Hepatic stellate cell (primary cell): Measurements from ENCODE around the gene MAGI2.
A peak's percentile ranks its signal among the peaks of the same experiment; 100 is the strongest.

Experiments used
- DNase-seq: peaks from one replicate; pipeline ENCODE4 v3.0.0; 2011; ENCODE audit warnings: low spot score

The MAGI2 gene

DNA sequence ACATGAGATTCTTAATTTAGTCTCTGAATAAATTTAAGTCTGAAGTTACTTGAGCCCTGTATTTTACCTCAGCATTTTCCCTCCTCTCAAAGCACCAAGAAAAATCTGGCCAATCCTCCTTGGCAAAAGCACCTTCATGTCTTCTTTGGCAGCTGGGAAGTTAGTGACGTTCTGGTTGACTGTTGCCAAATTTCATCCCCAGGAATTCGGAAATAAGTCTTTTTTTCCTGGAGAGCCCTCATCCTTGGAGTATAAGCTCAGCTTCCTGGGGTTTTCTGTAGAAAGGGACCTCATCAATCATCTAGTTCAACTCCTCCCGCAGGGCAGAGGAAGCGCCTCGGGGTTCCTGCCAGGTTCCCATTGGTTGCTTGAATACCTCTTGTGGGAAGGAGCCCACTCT lies 1277.3 kb downstream of the MAGI2 start:
- peak; percentile 14 for DNase-seq

DNA sequence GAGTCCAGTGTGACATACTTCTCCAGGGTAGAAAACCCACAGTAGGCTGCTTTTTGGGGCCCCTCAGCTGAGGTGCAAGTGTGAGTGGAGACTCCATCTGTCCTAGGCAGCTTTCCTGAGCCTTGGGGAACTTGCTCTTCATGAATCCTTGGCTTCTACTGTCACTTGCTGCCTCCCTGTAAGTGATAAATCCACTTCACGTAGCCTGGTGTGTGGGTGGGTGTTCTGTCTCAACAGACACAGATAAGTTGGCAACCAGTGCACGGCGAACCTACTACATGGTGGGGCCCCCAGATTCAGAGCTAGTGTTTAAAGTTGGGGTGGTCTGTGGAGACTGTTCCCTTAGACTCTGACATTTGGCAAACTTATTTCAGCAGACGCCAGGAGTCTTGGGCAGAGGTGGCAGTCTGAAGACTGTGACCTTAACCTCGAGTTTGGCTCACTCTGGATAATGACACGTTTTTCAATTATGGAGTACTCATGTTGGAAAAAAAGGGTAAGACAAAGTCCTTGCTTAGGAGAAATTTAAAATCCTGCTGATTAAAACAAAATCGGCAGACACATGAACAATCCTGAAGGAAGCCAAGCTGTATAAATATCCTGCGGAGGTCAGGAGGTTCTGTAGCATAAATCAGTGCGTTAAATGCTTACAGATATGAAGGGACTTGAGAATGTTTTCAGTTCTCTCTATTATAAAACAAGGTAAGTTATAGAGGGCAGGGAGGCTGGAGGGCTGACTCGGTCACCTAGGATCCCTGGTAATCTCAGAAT lies 1278.0 kb downstream of the MAGI2 start:
- DNase-seq = no peak

DNA sequence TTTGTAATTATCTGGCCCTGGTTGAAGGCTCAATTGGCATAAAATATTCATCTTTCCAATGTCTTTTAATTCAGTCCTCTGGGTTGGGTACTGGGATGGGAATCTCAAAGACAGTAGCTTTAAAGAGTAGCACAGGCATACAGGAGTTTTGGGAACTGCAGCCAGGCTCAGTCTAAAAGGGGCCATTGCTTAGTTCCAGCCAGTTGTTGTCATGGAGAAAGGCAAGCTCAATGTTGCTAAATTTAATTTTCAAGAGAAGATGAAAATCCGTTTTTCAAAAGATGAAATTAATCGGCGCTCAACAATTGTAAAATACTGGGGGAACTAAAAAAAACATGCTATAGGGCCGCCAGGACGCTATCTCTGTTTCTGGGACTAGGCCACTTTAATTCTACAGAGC lies 1279.8 kb downstream of the MAGI2 start:
- DNase-seq = no peak

DNA sequence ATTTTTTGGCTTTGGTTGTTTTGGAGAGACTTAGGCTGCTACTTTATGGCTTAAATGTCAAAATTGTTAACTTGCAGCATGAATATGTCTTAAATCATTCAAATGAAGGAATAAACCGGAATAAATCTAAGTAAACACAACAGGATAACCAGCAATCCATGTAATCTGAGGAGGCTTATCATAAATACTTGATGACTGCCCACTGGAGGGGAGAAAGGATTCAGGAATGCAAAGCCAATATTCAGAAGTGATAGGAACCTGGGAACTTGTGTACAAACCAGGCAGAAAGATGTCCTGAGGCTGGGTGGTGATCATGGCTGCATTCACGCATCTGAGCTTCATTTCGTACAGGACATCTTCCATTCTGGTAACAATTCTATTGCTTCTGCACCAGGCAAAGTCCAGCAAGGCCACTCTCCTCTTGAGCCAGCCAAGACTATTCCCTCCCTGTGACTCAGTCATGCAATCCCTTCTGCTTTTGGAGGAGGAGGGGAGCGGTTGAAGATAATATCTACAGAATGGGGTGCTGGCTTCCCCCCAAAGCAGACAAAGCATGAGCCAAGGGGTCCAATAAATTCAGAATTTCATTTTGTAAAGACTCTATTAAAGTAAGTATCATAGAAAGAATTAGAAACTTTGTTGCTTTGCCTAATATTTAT lies 1280.4 kb downstream of the MAGI2 start:
- DNase-seq = no peak

DNA sequence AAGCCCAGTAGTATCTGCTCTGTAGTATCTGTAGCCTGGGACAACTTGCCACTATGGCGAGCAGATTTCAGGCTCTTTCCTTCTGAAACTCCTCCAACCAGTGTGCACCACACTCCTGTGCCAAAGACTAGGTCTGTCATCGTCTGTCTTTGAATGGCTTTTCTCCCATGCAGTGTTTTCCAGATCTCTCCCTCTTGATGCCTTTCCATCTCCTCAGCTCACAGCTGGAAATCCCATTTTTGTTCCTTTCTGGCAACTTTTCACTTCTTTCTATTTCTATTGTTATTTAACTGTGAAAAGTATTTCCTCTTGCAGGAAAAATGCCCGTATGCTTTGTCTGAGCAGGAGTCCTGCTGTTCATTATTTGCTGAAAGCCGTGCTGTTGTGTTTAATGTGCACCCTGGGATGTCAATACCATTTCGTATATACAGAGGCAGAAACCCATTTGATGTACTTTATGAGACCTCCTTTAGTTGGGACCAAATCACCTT lies 1281.2 kb downstream of the MAGI2 start:
- no peak for DNase-seq

DNA sequence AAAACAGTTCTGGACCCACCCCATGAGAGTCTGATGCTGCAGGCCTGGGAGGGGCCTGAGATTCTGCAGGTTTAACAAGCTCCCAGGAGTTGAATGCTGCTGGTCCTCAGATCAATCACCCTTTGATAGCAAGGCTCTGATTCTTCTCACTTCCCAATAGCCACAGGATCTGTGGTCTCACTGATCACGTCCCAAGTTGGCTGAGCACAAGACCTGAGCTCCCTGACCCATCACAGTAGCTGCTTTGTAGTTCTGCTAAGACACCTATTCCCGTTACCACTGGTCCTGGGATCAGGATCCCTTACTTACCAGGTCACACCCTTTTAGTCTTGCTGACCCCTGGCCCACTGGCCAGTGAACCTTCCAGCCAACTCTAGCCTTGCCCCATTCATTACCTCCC lies 1282.1 kb downstream of the MAGI2 start:
- no peak for DNase-seq

DNA sequence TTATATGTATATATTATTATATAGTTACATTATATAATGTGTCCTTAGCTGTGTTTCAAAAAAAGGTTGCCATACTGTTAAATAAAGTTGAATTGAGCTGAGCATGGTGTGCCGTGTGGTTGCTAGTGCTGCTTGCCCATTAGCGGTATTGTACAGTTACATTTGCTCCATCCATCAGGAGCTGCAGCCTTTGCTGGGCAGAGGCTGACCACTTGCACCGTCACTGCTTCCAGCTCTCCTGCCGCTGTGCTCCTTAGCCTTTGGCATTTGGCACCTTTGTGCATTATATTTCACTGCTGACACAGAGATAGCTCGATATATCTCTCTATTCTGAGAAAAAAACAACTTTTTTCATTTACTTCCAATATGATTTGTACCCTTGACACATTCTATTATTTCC lies 1282.7 kb downstream of the MAGI2 start:
- no peak for DNase-seq

DNA sequence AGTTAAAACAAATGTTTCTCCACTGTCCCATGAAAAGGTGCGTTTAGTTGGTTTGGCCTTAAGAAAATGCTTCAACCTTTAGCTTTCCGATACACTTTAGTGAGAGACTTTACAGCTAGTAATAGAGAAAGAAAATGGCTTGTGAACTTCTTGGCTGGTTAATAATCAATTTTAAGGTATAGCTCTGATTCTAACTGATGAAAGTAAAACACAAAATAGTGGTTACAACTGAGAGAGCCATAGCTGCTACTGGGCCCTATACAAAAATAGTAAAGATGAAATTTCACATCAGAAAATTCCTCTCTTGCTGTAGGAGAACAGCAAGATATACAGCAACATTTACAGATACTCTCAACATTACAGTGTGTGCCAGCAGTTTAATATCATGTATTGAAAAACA lies 1283.5 kb downstream of the MAGI2 start:
- no peak for DNase-seq

DNA sequence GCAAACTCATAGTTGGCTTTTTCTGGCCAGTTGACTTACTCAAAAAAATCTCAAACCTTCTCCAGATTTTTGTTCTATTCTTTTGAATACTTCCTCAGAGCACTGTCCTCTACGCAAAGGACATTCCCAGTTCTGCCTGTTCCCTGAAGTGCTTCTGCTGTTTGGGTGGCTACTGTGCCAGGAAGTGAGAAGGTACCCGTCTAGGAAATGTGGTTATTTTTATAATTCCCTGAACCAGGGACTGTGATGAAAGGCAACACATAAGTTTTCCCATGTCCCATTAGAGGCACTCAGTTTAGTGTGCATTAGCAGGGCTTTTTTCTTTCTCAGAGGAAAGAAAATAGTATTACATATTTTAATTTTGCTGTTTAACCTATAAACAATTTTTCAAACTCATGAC lies 1284.6 kb downstream of the MAGI2 start:
- DNase-seq = no peak

DNA sequence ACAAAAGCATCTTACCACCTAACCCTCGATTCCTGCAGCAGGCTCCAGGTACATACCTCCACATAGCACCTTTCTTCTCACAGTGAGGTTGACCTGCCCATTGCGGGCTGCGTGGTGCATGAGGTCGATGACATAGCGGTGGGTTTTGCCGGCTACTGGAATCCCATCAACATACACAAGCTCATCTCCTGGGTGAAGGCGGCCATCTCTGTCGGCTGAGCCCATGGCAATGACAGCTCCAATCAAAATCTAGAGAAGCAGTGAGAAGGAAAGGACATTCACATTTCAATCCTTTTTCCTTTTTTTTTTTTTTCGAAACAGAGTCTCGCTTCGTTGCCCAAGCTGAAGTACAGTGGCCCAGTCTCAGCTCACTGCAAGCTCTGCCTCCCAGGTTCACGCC lies 1285.6 kb downstream of the MAGI2 start:
- no peak for DNase-seq

DNA sequence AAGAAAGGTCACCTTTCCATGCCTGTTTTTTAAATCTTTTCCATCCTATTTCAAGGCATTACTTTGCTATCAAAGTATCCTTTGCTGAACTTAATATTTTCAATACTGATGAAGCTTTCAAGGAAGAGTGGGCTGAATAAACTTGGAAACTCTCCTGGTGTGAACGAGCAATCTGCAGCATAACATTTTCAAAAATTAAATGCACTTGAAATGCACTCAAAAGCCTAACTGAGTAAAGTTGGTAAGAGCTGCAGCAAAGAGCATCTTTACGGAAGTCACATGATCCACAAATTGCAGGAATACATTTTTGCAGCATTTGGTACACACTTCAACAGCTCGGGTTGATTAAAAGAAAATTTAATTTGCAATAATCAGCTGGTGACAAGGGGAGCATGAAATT lies 1287.6 kb downstream of the MAGI2 start:
- no peak for DNase-seq

DNA sequence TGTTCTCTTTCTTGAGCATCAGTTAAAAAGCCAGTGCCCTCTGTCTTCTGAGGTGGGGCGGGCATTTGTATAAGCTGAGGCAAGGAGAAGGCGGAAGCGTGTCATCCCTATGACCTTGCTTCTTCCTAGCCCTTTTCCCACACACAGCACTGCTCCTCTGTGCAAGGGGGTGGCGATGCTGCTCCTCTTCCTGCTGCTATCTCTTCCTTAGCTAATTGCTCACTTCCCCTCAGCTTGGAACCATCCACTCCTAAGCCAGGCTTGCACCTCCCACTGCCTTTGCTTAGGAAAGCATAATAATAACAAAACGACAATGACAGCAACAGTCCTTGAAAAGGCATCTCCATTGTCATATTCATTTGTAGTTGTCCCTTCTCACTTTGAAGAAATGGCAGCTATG lies 1288.0 kb downstream of the MAGI2 start:
- DNase-seq = no peak

DNA sequence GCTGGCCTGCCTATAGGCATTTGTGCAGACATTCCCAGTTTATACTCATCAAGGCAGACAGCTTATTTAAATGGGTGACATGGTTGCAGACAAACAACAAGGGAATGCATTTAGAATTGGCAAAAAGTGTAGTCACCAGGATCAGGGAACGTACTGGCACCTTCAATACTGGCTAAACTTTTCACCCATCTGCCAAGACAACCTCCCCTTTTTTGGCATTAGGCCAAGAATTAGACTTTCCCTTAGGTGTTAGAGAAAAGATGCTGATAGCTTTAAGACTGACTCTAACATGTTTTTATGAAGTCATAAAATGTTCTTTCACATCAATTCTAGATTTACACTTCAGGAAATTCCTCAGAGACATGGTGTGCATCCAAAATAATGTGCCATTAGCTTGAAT lies 1289.0 kb downstream of the MAGI2 start:
- no peak for DNase-seq

DNA sequence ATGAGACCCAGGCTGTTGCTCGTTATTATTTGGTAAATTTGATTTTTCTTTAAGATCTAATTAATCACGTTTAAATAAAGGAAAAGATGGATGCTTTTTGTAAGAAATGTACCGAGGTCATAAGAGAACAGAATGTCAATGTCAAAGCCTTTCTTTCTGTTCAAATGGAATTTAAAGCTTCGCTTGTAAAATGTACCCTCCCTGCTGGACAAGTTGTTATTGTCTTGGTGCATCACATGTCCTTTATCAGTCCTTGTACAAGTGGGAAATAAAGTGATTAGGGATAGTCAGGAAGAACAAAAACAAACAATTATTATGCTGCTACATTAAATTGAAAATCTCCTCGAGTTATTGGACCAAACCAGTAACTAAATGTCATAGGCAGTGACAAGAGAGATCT lies 1291.7 kb downstream of the MAGI2 start:
- no peak for DNase-seq

DNA sequence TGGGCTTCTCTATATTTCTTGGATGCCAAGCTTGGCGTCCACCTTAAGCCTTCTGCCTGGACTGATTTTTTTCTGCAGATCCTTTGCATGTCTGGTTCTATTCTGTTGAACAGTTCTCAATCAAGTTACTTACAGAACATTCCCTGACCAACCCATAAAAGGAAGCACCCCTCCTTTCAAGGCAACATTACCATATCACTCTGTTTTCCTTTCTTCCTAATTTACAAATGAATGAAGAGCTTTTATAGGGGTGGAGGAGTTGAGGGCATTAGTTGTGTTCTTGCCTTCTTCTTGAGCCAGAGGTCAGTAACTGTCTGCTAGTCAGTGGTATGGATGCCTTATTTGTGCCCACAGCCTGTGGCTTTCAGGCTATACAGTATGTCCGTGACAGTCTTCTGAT lies 1293.9 kb downstream of the MAGI2 start:
- no peak for DNase-seq

DNA sequence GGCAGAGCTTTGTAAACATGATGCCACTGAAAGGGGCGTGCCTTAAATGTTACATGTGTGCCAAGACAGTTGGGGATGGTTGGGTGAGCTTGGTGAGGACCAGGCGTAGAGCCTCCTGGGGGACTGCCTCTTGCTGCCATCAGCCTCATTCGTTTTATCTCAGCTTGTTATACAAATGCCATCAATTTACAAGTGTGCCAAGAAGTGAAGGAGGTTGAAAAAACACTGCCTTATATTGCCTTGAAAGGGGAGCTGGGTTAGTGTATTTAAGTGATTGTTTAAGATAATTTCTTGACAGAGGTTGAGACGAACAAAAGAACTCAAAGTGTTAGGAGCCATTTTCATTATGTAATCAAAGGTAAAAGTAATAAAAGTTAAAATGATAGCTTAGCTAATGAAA lies 1300.2 kb downstream of the MAGI2 start:
- DNase-seq = no peak

DNA sequence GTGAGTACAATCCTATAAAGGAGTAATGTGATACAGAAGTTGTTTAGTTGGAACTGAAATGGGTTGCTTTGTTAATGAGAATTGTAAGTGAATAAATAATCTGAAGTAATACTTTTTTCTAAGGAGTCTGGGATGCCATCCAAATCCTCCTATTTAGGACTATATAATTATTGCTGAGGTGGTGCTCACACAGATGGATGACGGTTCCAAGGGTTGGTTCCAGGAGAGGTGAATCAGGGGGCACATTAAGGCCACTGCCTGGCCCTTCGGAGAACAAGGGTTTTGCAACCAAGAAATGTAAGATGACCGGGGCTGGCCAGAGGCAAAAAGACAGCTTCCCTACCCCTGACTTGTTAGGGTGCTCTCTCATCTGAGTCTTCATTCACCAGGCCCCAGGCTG lies 1302.2 kb downstream of the MAGI2 start:
- DNase-seq = no peak

DNA sequence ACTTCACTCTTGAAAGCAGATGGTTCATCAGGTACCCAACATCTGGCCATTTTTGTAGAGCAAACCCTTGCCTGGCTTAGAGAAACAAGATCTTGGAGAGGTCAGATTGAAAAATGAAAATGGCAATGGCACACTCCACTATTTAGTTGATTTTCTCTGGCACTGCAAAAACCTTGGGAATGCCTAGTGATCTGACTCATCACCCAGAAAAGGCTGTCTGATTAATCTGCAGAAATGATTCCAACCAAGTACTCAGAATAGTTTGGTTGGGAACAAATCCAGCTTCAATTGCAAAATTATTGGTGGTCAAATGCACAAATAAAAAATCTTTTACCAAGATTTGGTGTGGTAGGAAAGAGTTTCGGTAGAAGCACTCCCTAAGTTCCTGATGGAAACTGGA lies 1303.7 kb downstream of the MAGI2 start:
- DNase-seq = peak; percentile 36

DNA sequence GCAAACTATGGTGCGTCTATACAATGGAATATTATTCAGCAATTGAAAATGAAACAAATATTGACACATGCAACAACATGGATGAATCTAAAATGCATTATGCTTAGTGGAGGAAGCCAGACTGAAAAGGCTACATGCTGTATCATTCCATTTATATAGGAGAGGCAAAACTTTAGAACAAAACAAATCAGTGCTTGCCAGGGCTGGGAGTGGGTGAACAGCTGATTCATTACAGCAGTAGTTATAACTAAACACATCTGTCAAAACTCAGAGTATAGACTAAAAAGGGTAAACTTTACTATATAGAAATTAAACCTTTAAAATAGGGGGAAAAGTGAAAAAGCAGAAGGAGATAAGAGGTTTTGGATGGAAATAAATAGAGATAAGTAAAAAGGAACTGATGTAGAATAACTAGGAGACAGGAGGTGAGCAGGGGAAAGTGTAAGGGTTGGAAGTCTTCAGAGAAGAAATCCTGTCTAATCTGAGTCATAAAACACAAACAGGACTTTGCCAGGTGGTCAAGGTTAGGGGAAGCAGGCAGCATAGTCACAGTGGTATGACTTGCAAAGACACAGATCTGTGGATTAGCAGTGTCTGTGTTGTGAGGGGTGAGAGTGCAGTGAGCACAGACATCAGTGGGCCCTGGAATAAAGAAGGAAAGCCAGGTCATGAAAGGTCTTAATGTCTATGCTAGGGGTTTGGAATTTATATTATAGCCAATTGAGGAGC lies 1305.1 kb downstream of the MAGI2 start:
- DNase-seq = no peak

DNA sequence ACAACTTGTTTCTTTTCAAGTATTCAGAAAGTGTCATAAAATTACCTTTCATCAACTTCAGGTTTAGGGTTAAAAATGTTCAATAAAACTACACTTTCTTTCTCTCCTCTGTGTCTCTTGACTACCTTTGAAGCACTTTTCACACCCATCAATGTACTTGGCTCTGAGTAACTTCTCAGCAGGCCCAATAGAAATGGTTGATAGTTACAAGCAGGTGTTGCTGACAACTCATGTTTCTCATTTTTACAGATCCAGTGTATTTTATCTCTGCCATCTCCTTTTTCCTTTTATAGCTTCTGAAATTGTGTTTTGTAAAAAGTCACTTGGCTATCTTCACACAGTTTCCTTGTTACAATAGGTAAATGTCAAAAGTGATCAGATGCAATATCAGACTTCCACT lies 1306.9 kb downstream of the MAGI2 start:
- no peak for DNase-seq

DNA sequence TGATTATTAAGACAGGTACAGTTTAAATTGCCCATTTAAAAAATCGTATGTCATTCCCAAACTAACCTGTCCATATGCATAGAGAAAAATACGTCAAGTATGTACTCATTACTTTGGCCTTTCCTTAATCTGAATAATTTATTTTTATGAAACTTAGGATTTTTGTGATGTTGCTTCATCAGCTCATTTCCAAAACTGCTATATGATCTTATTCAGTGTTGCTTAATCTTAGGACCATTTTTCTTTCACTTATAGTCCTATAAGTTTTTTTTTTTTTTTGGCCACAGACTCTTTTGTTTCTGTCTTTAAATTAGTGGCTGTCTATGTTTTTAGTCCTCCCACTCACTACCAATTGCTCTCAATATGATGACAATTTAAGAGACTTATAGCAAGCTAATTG lies 1309.8 kb downstream of the MAGI2 start:
- no peak for DNase-seq

DNA sequence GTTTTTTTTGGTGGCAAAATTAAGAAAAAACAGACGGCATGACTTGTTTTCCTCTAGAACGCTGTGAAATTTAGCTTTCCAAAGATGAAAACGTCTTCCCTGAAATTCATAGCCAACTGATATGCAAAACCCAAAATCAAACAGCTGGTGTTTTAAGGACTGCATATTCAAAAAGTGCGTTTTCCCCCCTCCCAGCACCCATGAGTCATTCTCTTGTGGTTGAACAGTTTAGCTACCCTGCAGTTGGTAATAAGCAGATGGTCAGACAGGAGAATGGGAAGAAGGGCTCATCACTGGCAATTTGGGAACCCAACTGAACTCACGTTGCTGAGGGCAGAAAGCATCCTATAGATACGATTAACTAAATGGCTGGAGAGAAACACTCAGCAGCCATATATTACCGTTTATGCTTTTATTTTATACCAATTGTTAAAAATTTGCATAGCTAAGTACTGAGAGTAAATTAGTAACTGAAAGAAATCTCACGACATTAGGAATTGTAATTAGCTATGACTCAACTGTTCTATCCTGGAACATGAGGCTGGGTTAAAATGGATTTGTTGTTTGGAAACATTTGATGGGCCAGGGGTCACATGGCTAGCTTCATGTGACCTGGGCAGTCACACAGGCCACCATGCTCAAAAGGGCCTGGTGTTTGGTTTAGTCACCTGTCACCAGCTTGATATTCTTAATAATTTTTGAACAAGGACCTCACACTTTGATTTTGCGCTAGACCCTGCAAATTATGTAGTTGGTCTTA lies 1311.8 kb downstream of the MAGI2 start:
- peak; percentile 45 for DNase-seq
